ENCODE results near the gene CFAP100.

- TF ChIP-seq, protein P1, sequence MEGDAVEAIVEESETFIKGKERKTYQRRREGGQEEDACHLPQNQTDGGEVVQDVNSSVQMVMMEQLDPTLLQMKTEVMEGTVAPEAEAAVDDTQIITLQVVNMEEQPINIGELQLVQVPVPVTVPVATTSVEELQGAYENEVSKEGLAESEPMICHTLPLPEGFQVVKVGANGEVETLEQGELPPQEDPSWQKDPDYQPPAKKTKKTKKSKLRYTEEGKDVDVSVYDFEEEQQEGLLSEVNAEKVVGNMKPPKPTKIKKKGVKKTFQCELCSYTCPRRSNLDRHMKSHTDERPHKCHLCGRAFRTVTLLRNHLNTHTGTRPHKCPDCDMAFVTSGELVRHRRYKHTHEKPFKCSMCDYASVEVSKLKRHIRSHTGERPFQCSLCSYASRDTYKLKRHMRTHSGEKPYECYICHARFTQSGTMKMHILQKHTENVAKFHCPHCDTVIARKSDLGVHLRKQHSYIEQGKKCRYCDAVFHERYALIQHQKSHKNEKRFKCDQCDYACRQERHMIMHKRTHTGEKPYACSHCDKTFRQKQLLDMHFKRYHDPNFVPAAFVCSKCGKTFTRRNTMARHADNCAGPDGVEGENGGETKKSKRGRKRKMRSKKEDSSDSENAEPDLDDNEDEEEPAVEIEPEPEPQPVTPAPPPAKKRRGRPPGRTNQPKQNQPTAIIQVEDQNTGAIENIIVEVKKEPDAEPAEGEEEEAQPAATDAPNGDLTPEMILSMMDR (IDR thresholded peaks at IDR 0.05; ENCODE audit: low read length), result no peak
- no peak for TF ChIP-seq EZH2 (IDR thresholded peaks at IDR 0.05; ENCODE audit: borderline replicate concordance, low read length)
Measured at GRCh38 chr3:126469479-126469878, 74.8 kb downstream of the CFAP100 start.

All from OCI-LY1 (cell line).